ENCODE measurements around the gene TRIP10. TPM values are rescaled to one million over a fixed set of nuclear protein-coding genes. Genes with fewer than 3 reads are reported as not detected.
"Not testable (repeated sequence)": the region's sequence is repeated elsewhere in the genome, so short reads cannot be mapped to it uniquely, and the experiment has no call there.

The TRIP10 gene
- total RNA-seq, 1 experiment from 2014 or later, result 49.7 TPM

DNA sequence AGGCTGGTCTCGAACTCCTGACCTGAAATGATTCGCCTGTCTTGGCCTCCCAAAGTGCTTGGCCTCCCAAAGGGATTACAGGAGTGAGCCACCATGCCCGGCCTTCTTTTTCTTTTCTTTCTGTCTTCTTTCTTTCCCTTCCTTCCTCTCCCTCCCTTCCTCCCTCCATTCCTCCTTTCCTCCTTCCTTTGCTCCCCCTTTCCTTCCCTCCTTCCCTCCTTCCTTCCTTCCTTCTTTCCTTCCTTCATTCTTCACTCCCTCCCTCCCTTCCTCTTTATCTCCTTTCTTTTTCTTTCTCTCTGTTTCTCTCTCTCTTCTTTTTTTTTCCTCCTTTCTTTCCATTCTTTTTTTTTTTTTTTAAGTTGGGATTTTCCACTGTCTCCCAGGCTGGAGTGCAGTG lies 31.1 kb upstream of the TRIP10 start:
- H3K4me1 Mint-ChIP-seq (ENCODE audit: insufficient read depth, unreplicated experiment), result peaks cover 24% of the 10 kb centered on the region
- POLR2A ChIA-PET, result no interaction called here
- no peaks in the 10 kb centered on the region for H3K27me3 Mint-ChIP-seq (ENCODE audit: insufficient read depth, unreplicated experiment)
- no TSS peak for BruUV-seq (replicated peaks)
- DNase-seq (ENCODE audit: unreplicated experiment), result no peak
- no peak overlapping the region for H3K4me3 Mint-ChIP-seq (ENCODE audit: unreplicated experiment)
- intact Hi-C loops (cut with micrococcal nuclease), result no loop called here
- CTCF ChIA-PET, result no interaction called here
- no peaks in the 10 kb centered on the region for H3K9me3 Mint-ChIP-seq (ENCODE audit: unreplicated experiment)
- peak overlapping the region; percentile 59 for H3K27ac Mint-ChIP-seq (ENCODE audit: low read depth, unreplicated experiment)
- peaks cover 99% of the 10 kb centered on the region for H3K36me3 Mint-ChIP-seq (ENCODE audit: insufficient read depth, unreplicated experiment)
- TF ChIP-seq CTCF (IDR thresholded peaks at IDR 0.05; ENCODE audit: unreplicated experiment), result no peak

GRCh38 chr19:6708913-6709312 lies 30.6 kb upstream of the TRIP10 start:
- H3K9me3 Mint-ChIP-seq (ENCODE audit: unreplicated experiment); H3K4me3 Mint-ChIP-seq (ENCODE audit: unreplicated experiment); H3K27me3 Mint-ChIP-seq (ENCODE audit: insufficient read depth, unreplicated experiment); CTCF ChIA-PET; intact Hi-C loops (cut with micrococcal nuclease); DNase-seq (ENCODE audit: unreplicated experiment); BruUV-seq (replicated peaks): not testable (repeated sequence)
- Mint-ChIP-seq H3K27ac (ENCODE audit: low read depth, unreplicated experiment) (peak overlapping the region; percentile 59), H3K36me3 (ENCODE audit: insufficient read depth, unreplicated experiment) (peaks cover 98% of the 10 kb centered on the region), H3K4me1 (ENCODE audit: insufficient read depth, unreplicated experiment) (peaks cover 24% of the 10 kb centered on the region)
- POLR2A ChIA-PET, result interaction anchor here (0.8 kb wide), 1 partner anchor 12 kb away, joined by 4 read pairs; the partner anchor contains the start of gene C3

DNA sequence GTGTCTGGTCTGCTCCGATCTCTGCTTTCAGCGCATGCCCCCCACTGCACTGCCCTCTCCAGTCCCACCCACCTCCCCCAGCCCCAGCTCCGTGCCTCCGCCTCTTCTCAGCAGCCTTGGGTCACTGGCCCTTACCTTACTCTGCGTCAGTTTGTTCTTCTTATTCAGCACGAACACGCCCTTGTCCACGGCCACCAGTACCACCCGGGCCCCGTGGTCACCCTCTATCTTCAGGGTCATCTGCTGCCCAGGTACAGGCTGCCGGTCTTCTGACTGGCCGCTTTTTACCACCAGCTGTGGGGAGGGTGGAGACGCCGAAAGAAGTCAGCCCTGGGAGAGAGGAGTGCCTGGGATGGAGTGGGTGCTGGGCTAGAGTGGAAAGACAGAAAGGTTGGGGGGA lies 29.9 kb upstream of the TRIP10 start:
- CTCF ChIA-PET, result no interaction called here
- no peak for DNase-seq (ENCODE audit: unreplicated experiment)
- POLR2A ChIA-PET, result interaction anchor here (0.6 to 0.8 kb wide), 2 partner anchors 11 to 36 kb away, joined by 4 read pairs; partner anchors contain the start of gene C3
- peaks cover 98% of the 10 kb centered on the region for H3K36me3 Mint-ChIP-seq (ENCODE audit: insufficient read depth, unreplicated experiment)
- intact Hi-C loops (cut with micrococcal nuclease), result no loop called here
- H3K27ac Mint-ChIP-seq (ENCODE audit: low read depth, unreplicated experiment), result peak overlapping the region; percentile 64
- no peak overlapping the region for H3K4me3 Mint-ChIP-seq (ENCODE audit: unreplicated experiment)
- peaks cover 24% of the 10 kb centered on the region for H3K4me1 Mint-ChIP-seq (ENCODE audit: insufficient read depth, unreplicated experiment)
- no peaks in the 10 kb centered on the region for H3K27me3 Mint-ChIP-seq (ENCODE audit: insufficient read depth, unreplicated experiment)
- H3K9me3 Mint-ChIP-seq (ENCODE audit: unreplicated experiment), result no peaks in the 10 kb centered on the region
- BruUV-seq (replicated peaks), result no TSS peak
- TF ChIP-seq CTCF (IDR thresholded peaks at IDR 0.05; ENCODE audit: unreplicated experiment), result no peak

DNA sequence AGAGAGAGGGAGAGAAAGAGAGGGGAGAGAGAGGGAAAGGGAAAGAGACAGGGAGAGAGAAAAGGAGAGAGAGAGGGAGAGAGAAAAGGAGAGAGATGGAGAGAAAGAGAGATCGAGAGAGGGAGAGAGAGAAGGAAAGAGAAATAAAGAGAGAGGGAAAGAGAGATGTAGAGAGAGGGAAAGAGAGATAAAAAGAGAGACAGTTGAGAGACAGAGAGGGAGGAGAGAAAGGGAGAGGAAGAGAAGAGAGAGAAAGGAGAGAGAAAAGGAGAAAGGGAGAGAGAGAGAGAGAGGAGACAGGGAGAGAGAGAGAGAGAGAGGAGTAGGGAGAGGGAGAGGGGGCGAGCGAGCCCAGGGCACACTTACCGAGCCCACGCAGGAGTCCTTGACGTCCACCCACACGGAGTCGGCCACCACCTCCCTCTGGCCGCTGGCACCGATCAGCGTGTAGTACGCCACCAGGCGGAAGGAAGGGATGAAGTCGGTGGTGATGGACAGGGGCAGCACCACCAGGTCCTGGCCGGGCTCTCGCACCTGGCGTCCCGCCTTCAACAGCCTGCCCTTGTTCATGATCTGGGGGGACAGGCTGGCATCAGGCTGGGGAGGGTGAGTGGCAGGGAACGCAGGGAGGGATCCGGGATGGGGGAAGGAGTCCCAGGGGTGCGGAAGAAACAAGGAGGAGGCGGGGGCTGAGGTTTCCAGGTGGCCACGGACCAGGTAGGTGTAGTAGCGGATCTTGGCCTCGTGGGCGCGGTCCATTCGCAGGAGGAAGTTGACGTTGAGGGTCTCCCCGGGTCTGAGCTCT lies 29.0 kb upstream of the TRIP10 start:
- no peaks in the 10 kb centered on the region for H3K9me3 Mint-ChIP-seq (ENCODE audit: unreplicated experiment)
- intact Hi-C loops (cut with micrococcal nuclease), result no loop called here
- peak overlapping the region; percentile 21 for H3K4me3 Mint-ChIP-seq (ENCODE audit: unreplicated experiment)
- no TSS peak for BruUV-seq (replicated peaks)
- POLR2A ChIA-PET, result interaction anchor here (0.6 kb wide), 1 partner anchor 37 kb away, joined by 4 read pairs; no protein-coding TSS in a partner anchor
- DNase-seq (ENCODE audit: unreplicated experiment), result no peak
- CTCF ChIA-PET, result no interaction called here
- no peak for TF ChIP-seq CTCF (IDR thresholded peaks at IDR 0.05; ENCODE audit: unreplicated experiment)
- H3K4me1 Mint-ChIP-seq (ENCODE audit: insufficient read depth, unreplicated experiment), result peaks cover 24% of the 10 kb centered on the region
- no peaks in the 10 kb centered on the region for H3K27me3 Mint-ChIP-seq (ENCODE audit: insufficient read depth, unreplicated experiment)
- peaks cover 98% of the 10 kb centered on the region for H3K36me3 Mint-ChIP-seq (ENCODE audit: insufficient read depth, unreplicated experiment)
- H3K27ac Mint-ChIP-seq (ENCODE audit: low read depth, unreplicated experiment), result peak overlapping the region; percentile 64
